ENCODE measurements around the gene SLC36A2.
"Not testable (repeated sequence)": the region's sequence is repeated elsewhere in the genome, so short reads cannot be mapped to it uniquely, and the experiment has no call there.

SLC36A2 gene

DNA sequence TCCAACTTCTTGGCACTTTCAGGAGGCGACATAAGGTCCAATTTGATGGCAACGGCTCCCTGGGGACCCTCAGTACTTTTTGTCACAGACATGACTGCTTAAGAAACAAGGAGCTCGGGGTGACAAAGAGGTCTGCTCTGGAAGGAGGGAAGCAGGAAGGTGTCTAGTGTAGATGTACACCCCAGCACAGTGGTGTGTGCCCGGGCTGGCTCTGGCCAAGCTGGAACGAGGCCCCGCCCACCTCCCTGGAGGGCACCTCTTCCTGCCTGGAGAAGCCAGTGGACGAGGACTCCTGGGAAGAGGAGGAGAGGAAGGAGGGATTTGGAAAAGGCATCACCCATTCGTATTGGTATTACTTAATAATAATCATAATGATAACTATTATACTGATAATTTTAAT is at the start of gene SLC36A2:
SLC36A2 (minus strand) TSS at position 191 of the 400 bp plus-strand sequence; CDS start at position 92, 99 bp downstream.
- DNase-seq, result no peak

DNA sequence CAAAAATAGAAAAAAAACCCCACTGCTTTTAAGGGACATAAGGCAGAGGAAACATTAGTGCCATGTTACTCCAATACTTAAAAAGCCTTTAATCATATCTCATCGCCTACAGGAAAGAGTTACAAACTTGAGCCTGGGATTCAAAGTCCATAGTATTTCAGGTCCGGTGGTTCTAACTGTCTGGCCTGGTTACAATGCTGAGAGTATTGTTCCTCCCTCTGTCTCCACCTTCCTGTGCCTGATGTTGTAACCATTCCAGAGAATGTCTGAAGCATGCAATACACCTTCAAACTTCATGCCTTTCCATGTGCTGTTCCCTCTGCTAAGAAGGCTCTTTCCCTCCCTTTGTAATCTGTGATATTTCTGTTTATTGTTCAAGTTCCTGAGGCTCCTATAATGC is 41.6 kb upstream of the SLC36A2 start:
- no peak for DNase-seq

DNA sequence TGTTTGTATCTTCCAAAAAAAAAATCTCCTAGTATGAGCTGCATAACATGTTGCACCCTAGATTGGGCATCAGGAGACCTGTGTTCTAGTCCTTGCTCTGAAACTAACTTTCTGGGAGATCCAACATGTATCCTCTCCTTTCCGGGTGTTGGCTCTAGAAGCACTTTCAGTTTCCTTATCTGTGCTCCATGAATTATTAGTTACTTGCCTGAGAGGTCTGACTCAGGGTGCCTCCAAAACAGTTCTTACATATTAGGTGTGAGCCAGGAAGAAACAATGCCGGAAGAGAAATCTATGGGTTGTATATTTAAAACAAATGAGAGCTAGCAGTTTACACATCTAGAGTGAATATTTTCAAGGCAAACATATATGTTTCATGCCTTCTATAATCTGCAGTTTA is 36.7 kb upstream of the SLC36A2 start:
- DNase-seq, result no peak

DNA sequence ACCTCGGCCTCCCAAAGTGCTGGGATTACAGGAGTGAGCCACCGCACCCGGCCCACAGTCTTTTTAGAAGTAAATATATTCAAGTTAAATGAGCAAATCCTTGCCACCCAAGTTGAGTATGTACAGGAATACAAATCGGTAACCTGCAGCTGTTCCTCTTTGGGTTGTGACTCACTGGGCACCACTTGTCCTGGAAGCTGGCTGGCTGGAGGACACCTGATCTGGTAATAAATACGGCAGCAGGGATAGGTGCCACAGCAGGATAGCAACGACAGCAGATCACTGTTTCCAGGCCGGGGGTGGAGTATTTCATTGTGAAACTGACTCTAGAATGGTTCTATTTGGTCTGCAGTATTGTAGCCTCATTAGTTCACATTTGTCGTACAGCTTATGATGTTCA is 35.7 kb upstream of the SLC36A2 start:
- no peak for DNase-seq

DNA sequence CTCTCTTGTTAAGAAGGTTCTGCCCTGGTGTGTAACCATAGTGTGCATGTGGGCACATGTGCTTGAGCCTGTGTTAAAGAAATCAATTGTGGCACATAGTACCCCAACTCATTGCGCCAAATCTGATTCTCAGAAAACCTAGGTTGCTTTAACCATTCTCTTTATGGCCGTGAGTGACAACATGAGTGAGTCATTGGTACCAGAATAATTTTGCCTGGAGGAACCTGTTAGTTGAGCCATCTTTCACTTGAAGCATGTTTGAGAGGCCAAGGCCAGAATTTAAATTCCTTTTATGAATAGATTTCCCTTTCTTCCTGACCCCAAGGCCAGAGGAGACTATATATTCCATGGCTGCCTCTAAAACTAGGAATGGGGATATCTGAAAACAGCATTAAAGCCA is 35.2 kb upstream of the SLC36A2 start:
- no peak for DNase-seq

DNA sequence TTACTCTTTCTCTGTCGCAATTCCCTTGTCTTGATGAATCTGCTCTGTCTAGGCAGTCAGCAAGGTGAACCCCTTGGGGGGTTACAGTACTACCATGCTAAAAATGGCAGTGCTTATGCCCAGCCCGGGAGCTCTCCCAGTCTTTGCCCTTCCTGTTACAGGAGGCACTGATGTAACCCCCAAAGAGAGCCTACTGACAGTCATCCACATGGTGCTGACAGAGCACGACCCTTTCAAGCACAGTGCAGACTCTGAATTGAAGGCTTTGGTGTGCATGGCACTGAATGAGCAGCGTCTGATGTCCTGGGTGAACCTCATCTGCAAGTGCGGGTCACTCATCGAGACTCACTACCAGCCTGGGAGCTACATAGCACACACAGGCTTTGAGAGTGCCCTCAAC is 34.5 kb upstream of the SLC36A2 start:
- DNase-seq, result no peak

DNA sequence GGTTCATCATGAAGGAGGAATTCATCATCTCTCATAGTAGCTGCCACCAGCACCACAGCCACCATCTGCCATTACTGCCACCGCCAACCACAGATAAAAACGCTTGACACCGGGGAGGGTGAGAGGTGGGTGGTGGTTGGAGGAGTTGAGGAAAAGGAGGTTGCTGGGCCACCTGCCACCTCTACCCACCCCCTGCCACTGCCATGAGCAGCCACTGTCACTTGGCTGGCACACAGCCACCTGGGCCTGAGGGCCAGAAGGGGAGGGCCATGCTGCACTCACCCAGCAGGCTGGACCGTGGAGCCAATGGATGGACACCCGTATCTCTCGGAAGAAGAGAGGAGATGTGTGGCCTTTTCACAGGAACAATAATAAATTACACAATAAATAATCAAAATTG is 31.3 kb upstream of the SLC36A2 start:
- DNase-seq, result no peak

DNA sequence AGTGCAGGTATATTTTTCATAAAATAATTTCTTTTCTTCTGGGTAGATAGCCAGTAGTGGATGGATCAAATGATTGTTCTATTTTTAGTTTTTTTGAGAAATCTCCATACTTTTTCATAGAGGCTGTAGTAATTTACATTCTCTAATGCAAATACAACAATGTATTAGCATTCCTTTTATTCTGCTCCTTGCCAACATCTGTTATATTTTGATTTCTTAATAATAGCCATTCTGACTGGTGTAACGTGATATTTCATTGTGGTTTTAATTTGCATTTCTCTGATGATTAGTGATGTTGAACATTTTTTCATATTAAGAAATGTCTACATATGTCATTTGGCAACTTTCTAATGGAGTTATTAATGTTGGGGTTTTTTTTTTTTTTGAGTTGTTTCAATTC is 27.2 kb upstream of the SLC36A2 start:
- DNase-seq, result no peak

DNA sequence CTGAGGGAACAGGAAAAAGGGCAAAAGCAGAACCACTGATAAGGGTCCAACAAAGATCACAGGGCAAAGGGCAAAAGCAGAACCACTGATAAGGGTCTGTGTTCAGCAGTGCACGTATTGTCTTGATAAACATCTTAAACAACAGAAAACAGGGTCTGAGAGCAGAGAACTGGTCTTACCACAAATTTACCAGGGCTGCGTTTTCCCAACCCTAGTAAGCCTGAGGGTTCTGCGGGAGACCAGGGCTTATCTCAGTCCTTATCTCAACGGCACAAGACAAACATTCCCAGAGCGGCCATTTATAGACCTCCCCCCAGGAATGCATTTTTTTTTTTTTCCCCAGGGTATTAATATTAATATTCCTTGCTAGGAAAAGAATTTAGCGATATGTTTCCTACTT is 19.7 kb upstream of the SLC36A2 start:
- DNase-seq, result not testable (repeated sequence)

DNA sequence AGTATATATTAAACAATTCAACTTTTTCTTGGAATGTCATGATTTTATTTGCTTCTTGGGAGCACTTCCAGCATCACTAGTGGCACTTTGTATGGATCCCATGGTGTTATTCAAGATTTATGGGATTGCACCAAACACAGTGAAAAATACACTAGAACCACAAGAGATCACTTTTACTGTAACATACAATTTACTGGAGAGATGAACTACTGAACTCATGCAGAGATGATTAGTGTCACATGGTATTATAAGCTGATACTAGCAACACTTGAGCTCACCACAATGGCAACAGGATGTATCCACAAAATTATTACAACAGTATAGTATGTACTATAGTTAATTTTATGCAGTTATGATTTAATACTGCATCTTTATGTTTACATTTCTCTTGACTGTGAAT is 16.3 kb upstream of the SLC36A2 start:
- no peak for DNase-seq

DNA sequence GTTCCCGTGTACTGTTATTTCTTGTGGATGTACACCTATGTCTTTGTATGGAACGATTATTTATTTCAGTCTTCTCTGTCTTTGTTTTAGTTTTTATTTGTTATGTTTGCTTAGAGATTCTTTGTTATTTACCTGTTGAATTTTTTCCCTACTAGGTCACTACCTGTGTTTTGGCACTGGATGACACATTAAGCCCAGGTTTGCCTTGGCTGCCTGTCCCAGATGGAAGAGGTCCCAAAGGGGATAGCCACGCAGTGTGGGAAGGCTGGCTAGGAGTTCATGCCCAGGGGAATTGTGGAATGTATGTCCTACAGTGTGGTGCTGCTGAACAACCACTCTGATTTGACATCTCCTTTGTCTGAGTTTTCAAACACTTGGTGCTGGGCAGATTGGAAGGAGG is 15.6 kb upstream of the SLC36A2 start:
- DNase-seq, result no peak

DNA sequence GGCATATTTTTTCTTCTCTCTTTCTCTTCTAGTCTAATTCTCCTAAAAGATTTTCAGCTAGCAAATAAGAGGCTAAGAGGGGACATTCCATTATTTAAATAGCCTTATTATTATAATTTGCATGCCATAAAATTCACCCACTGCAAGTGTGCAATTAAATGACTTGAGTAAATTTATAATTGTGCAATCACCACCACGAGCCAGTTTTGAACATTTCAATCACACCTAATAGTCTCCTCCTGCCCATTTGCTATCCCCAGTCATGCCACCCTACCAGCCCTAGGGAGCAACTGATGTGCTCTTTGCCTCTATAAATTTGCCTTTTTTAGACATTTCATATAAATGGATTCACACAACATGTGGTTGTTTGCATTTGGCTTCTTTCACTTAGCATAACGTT is 12.0 kb upstream of the SLC36A2 start:
- no peak for DNase-seq

DNA sequence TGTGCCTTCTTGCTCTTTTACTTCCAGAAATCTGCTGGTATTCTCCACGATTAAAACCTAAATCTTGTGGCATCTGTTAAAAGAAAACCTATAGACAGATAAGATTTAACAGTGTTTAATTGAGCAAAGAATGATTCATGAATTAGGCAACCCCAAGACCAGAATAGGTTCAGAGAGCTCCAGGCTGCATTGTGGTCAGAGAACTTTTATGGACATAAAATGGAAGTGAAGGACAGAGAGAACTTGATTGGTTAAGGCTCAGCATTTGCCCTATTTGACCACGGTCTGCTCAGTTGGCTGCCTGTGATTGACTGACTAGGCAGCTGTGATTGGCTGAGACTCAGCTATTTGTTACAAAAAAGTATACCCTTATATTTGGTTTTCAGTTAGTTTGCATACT is 10.4 kb upstream of the SLC36A2 start:
- DNase-seq, result no peak

DNA sequence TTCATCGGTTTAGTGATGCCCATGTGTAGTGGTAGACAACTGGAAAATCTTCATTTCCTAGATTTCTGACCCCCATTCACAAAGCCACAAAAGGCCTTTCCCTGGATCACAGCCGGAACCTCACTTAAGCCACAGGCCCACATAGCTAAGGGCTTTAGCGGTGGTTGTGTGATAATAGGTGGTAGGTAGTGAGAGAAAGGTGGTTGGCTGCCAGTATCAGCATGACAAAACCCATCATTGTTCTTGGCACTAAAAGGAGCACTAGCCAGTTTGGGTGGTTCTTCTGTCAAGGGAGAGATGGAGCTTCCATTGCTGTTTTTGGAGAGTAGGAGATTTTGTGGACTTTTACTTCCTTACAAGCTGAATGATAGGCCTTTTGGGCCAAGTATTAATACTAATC is 9.7 kb upstream of the SLC36A2 start:
- no peak for DNase-seq

DNA sequence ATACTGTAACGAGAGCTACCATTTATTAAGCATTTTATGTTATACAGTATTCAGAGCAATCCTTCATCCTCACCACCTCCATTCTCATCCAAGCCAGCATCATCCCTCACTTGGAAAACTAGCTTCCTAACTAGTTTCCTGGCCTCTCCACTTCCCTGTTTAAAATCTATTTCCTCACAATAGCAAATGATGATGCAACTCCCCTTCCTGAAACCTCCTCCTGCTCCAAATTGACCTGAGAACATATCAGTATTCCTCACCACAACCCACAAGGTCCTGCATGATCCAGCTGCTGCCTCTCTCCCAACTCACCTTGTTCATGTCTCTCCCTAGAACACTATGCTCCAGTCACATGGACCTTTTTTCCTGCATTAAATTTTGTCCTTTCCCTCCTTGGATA is 4.3 kb upstream of the SLC36A2 start:
- no peak for DNase-seq

DNA sequence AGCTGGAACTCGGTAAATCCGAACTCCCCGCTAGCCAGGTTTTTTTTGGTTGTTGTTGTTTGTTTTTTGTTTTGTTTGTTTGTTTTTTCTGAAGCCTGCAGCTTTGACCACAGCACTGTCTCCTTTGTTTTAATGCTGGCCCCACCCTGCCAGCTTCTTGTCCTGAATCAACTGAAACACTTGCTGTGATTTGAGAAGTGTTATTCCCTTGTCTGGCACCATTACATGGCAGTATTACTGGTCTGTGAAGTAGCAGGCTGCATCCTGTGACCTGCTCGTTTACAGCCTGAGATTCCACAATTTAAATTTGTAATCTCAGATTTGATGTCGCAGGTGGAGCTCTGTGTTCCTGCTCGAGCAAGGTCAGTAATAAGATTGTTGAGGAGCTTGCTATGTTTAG is 1.4 kb upstream of the SLC36A2 start:
- no peak for DNase-seq

DNA sequence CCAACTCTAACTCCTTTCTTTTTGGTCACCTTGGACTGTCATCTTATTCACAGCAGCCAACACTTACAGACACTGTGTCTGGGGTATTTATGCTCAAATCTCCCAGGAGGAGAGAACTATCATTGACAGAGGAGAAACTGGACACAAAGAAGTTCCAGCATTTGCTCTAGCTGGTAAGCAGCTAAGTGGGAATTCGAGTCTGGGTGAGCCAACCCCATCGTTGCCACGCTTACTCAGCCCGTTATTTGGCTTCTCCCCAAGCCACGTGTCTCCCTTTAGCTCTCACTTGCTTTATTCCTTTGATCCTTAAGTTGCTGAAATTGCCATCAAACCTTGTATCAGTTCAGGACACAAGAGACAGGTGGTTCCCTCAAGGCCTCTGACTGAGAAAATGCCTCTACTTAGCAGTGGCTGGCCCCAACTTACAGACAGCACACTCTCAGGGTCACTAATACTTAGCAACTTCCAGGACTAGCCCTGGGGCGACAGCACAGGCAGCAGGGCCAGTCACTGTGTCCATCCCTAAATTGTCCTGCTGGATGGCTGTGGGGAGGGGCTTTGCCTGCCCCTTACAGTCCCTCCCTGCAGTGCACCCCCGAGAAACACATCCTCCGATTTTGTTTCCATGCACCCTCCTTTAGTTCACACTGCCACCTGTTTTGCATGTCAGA is 1.4 kb downstream of the SLC36A2 start:
- no peak for DNase-seq

DNA sequence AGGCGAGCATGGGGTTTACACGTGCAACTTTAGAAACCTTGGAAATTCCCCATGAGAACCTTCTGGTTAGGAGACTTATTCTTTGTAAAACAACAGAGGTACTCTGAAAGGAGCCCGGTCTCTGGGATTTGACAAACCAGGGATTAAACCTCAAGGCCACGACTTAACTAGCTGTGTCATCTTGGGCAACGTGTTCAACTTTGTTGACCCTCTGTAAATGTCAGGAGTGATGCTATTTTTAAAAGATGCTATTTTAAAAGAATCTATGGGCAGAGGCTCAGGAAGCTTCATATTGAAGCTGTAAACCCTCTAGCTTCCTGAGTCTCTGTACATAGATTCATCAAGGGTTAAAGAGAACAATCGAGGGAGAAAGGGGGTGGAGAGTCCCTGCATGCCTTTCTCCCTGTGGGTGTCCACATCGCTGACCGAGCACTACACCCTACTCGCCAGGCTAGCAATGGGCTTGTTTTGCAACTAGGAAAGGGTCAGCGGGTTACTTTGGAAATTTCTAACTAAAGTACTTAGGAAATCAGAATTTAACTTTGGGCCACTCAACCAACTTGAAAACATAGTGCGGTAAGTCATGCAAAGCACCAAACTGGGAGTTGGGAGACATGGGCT is 2.1 kb downstream of the SLC36A2 start:
- no peak for DNase-seq

DNA sequence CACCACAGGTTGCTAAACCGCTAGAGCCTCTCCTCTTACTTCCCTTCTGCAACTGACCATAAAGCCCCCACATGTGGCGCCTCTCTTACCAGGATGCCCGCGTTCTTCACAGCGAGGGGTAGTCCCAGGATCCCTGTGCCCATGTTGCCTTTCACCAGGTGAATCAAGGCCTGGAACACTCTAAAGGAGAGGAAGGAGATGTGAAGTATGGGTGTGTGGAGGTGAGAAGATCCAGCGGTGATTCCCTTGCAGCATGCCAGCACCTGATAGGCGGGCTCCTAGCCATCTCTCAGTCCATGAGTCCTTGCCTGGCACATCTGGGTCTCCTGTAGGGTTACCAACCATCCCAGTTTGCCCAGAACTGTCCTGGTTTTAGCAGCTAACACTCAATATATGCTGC is 3.3 kb downstream of the SLC36A2 start:
- DNase-seq, result no peak

DNA sequence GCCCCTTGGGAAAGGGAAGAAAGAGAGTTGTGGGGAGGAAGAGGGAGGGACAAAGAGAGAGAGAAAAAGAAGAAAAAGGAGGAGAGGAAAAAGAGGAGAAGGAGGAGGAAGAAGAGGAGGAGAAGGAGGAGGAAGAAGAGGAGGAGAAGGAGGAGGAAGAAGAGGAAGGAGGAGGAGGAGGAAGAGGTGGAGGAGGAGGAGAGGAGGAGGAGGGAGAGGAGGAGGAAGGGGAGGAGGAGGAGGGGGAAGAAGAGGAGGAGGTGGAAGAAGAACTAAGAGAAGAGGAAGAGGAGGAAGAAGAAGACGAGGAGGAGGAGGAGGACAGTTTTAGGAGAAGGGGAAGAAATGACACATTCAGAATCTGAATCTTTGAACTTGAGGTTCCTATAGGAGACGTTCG is 7.4 kb downstream of the SLC36A2 start:
- DNase-seq, result no peak

DNA sequence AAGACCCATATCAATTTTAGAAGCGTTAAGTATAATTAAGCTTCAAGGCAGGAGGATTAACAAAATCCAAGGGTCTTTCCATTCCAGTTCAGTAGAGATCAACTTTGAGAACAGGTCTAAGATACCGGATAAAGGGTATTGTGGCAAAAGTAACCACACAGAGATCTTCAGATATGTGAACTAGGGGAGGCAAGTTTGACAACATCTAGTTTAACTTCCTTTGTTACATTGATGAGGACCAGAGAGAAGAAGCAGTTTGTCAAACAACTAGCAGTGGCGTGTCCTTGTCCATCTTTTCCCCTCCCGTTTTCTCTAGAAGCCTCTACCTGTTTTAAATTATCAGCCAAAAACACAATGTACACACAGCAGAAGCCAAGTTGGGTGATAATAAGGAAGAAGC is 8.6 kb downstream of the SLC36A2 start:
- DNase-seq, result no peak

DNA sequence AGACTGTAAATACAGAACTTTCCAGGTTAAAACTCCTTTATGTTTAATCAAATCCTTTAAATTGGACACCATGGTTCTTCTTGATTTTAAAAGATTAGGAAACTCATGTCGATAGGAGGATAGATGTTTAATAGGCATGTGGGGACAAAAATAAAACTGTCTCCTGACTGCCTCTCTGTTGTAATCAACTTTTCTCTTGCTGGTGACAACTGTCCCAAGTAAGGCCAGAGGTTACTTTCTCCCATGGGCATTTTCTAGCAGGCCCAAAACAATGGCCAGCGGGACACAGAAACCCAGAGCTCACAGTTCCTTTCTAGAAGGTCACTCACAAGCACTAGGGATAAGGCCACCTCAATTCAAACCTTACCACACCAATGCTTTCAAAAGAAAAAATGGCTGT is 14.5 kb downstream of the SLC36A2 start:
- no peak for DNase-seq

DNA sequence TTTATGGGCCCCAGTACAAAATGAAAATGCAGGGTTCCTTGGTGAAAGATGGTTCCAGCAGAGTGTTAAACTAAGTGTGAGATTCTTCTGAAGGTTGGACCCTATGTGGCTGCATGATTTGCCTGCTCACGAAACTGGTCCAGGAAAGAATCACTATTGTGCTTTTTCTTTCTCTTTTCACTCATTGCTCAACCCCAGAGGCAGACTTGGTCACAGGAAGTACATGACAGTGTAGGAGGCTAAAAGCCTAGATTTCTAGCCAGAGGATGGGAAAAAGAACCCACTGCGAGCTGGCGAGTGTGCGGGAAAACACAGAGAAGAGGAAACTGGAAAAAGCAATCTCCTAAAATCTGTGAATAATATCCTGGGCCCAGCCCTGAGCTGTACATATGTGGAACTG is 18.6 kb downstream of the SLC36A2 start:
- no peak for DNase-seq

DNA sequence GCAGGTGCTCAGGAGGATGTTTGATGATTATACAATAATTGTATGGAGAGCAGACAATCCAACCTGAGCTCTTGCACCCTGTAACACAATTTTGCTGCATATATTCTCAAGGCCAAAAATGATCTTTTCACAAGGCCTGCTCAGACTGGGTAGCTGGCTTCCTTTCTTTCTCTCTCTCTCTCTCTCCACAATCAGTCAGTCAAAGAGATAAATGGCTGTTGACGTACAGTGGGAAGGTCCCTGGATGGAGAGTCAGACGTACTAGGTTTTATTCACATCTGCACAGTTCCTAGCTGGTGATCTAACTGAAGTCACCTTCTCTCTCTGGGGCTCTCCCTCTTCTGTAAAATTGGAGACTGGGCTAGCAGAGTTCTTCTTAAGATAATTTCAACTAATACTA is 19.8 kb downstream of the SLC36A2 start:
- no peak for DNase-seq

DNA sequence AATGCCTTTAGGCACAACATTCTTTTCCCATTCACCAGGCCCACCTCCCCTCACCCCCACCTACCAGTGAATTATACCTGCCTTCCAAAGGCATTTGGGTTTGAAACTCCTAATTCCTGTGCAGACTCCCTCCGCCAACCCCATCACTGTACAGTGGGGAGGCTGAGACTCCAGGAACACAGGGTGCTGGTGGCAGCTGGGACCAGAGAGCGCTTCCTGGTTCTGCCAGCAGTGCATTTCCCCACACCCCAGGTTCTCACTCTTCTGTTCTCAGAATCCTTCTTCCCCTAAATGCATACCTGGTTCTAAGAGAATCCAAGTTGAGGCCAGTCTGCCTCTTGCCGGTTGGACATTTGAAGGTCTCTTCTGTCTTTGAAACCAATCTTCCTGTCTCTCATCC is 21.1 kb downstream of the SLC36A2 start:
- no peak for DNase-seq
